ENCODE data around the gene UBE2Q1. TPM values are rescaled to one million over a fixed set of nuclear protein-coding genes. Genes with fewer than 3 reads are reported as not detected.

UBE2Q1 gene
- total and polyA plus RNA-seq, 2 of the 8 experiments (the other 6 are each of a cell fraction or from before 2014, with no cell fraction given) = 13.2 to 95.8 TPM

- H3K9ac ChIP-seq (replicated peaks in 1 of 4; ENCODE audit: extremely low read depth in 1 of 4, low read depth in 3 of 4, low read length in 3 of 4) = no peak overlapping the region
- H3K4ac ChIP-seq (replicated peaks; ENCODE audit: insufficient read length, low read depth, low read length) = no peak overlapping the region
- H3K79me2 ChIP-seq (ENCODE audit: control insufficient read depth in 1 of 2, insufficient read depth in 2 of 2, low read length in 2 of 2) = peaks cover 7 to 31% of the 10 kb centered on the region in 2 experiments; a peak in 3 of 4 replicates
- H3K14ac ChIP-seq (ENCODE audit: insufficient read length) = no peak overlapping the region
- H3K79me1 ChIP-seq (ENCODE audit: low read depth, low read length) = peaks cover 6% of the 10 kb centered on the region
- H2BK12ac ChIP-seq (ENCODE audit: low read depth, low read length) = no peak overlapping the region
- no peak overlapping the region for H4K8ac ChIP-seq (ENCODE audit: extremely low read depth, insufficient read depth, low read length)
- H3K27ac ChIP-seq (ENCODE audit: low read depth, low read length) = peak overlapping the region; percentile 56; the same call in 1 of the 2 replicates
- TF ChIP-seq SAP30 (IDR thresholded peaks at IDR 0.05; ENCODE audit: insufficient read depth, insufficient replicate concordance, low read length) (no peak), SIN3A (conservative IDR thresholded peaks at IDR 0.05 in 1 of 2, IDR thresholded peaks at IDR 0.05 in 1 of 2; ENCODE audit: low read depth in 1 of 2, low read length in 2 of 2) (peak in 1 of 2 experiments; percentile 61; a peak in 1 of 4 replicates), ZNF274 (IDR thresholded peaks at IDR 0.05; ENCODE audit: borderline replicate concordance, extremely low read depth, low read length) (no peak), MAX (IDR thresholded peaks at IDR 0.05) (peak; percentile 67), TEAD4 (IDR thresholded peaks at IDR 0.05; ENCODE audit: low read depth, low read length) (peak; percentile 96), RBBP5 (IDR thresholded peaks at IDR 0.05; ENCODE audit: borderline replicate concordance, low read depth, low read length) (peak; percentile 35; the same call in 1 of the 2 replicates), HDAC6 (IDR thresholded peaks at IDR 0.05; ENCODE audit: low read depth, low read length) (no peak)
- no peak overlapping the region for H4K91ac ChIP-seq (replicated peaks; ENCODE audit: insufficient read length, low read length)
- peak overlapping the region; percentile 21 to 92 (median 82); a peak in 4 of 8 replicates for H3K4me3 ChIP-seq (ENCODE audit: extremely low read depth in 1 of 4, insufficient read depth in 2 of 4, low read depth in 3 of 4, low read length in 4 of 4)
- H3K18ac ChIP-seq (ENCODE audit: extremely low read depth, low read length) = no peak overlapping the region
- H3K56ac ChIP-seq (replicated peaks; ENCODE audit: insufficient read length, low read depth, low read length) = no peak overlapping the region
- H3K23me2 ChIP-seq (ENCODE audit: low read depth, low read length) = peaks cover 10% of the 10 kb centered on the region
- H2AK5ac ChIP-seq (ENCODE audit: low read depth, low read length) = peak overlapping the region; percentile 58; the same call in 1 of the 2 replicates
- DNase-seq (ENCODE audit: low read depth in 1 of 2, low spot score in 2 of 2) (no peak), FAIRE-seq (no peak)
- H2AFZ ChIP-seq (ENCODE audit: low read length) = no peak overlapping the region
- H2BK120ac ChIP-seq (replicated peaks; ENCODE audit: low read depth, low read length) = no peak overlapping the region
- ChIA-PET POLR2A (ENCODE audit: partially characterized antibody) (no interaction called here), CTCF (ENCODE audit: partially characterized antibody) (interaction anchor here (1.6 to 2.4 kb wide), 3 partner anchors 10 to 322 kb away, joined by 4 to 13 read pairs (median 6); no protein-coding TSS in a partner anchor)
- peaks cover 28 to 45% (median 44%) of the 10 kb centered on the region in 4 experiments for H3K36me3 ChIP-seq (ENCODE audit: control insufficient read depth in 2 of 4, insufficient read depth in 4 of 4, low read length in 3 of 4)
- peak overlapping the region; percentile 81 to 99 for H3K4me2 ChIP-seq (ENCODE audit: insufficient read depth in 1 of 2, low read depth in 2 of 2, low read length in 2 of 2)
- no peak overlapping the region for H2BK20ac ChIP-seq (ENCODE audit: low read length)
- 44% methylated on average over 4 of the region's 4 CpGs; no CpG with 5 or more reads in 1 of the 2 experiments for WGBS, 2 experiments (ENCODE audit: extremely low coverage in 1 of 2, insufficient coverage in 1 of 2, insufficient read length in 1 of 2, insufficient replicate concordance in 2 of 2, low coverage in 1 of 2, low lambda C conversion rate in 2 of 2, missing lambda C conversion rate in 1 of 2)
- no peaks in the 10 kb centered on the region for H3K27me3 ChIP-seq (replicated peaks in 1 of 4; ENCODE audit: control insufficient read depth in 3 of 4, extremely low read depth in 1 of 4, insufficient read depth in 3 of 4, low read length in 3 of 4)
- H3K9me3 ChIP-seq (ENCODE audit: insufficient read depth in 2 of 2, low read depth in 1 of 2, low read length in 1 of 2) = no peaks in the 10 kb centered on the region
- no peak overlapping the region for H2BK5ac ChIP-seq (ENCODE audit: low read depth, low read length)
- no peak overlapping the region for H2BK15ac ChIP-seq (ENCODE audit: low read length)
- H4K20me1 ChIP-seq (replicated peaks in 1 of 2; ENCODE audit: control insufficient read depth in 1 of 2, insufficient read depth in 2 of 2, low read length in 2 of 2) = peaks cover 3 to 4% of the 10 kb centered on the region in 2 experiments
- no peak overlapping the region for H4K5ac ChIP-seq (ENCODE audit: insufficient read length, low read depth, low read length)
- no peak overlapping the region for H3K23ac ChIP-seq (ENCODE audit: insufficient read length)
- peaks cover 5 to 14% (median 7%) of the 10 kb centered on the region in 4 experiments; a peak in 5 of 7 replicates for H3K4me1 ChIP-seq (replicated peaks in 1 of 4; ENCODE audit: control insufficient read depth in 3 of 4, insufficient read depth in 4 of 4, low read length in 3 of 4)
These were observed 2.0 kb downstream of the UBE2Q1 start for GRCh38 chr1:154556422-154556821.

Data from H1 (cell line).